Activated gamma-delta T cell treated with anti-CD3 and anti-CD28 coated beads, Interleukin-2, amount 50 U/mL, for 16 hours (primary cell): Measurements from ENCODE around the gene GTPBP6.
"Not testable (repeated sequence)": the region's sequence is repeated elsewhere in the genome, so short reads cannot be mapped to it uniquely, and the experiment has no call there.

Experiments used
- DNase-seq: peaks from one replicate; pipeline ENCODE4 v3.0.0-alpha.2; 2020; ENCODE audit warnings: low read depth

Gene GTPBP6

DNA sequence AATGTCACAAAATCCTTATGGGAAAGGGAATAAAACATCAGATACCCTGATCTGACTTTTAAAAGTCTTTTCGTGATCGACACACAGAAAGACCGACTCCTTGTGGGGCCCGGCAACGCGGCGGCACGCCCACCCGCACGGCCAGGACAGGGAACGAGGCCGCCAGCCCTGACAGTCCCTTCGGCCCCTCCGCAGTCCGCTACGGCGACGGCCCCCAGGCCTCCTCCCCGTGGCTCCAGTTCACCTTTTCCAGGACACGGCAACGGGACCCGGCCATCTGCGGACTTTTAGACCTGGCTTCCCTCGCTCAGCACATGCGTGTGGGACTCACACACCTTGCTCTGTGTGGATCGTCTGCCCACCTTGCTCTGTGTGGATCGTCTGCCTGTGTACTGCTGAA lies 33.6 kb upstream of the GTPBP6 start:
- no peak for DNase-seq

DNA sequence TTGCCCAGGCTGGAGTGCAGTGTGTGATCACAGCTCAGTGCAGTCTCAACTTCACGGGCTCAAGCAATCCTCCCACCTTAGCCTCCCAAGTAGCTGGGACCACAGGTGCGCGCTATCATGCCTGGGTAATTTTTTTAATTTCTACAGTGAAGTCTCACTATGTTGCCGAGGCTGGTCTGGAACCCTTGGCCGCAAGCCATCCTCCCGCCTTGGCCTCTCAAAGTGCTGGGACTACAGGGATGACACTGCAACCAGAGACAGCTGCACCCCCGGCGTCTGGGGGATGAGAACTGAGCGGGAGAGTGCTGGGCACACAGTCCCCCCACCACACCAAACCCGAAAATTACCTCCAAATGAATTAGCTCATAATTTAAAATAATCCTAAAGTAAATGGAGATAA lies 33.1 kb upstream of the GTPBP6 start:
- DNase-seq, result no peak

DNA sequence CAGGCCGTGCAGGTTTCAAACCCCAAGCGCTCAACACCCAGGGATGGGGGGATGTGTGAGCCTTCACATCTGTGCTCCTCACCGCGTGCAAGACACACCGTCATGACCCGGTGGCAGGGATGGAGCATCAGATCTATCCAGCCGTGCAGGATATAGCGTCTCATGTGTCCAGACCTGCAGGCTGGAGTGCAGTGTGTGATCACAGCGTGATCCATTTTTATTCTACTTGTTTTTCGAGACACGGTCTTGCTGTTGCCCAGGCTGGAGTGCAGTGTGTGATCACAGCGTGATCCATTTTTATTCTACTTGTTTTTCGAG lies 32.7 kb upstream of the GTPBP6 start:
- DNase-seq, result not testable (repeated sequence)

DNA sequence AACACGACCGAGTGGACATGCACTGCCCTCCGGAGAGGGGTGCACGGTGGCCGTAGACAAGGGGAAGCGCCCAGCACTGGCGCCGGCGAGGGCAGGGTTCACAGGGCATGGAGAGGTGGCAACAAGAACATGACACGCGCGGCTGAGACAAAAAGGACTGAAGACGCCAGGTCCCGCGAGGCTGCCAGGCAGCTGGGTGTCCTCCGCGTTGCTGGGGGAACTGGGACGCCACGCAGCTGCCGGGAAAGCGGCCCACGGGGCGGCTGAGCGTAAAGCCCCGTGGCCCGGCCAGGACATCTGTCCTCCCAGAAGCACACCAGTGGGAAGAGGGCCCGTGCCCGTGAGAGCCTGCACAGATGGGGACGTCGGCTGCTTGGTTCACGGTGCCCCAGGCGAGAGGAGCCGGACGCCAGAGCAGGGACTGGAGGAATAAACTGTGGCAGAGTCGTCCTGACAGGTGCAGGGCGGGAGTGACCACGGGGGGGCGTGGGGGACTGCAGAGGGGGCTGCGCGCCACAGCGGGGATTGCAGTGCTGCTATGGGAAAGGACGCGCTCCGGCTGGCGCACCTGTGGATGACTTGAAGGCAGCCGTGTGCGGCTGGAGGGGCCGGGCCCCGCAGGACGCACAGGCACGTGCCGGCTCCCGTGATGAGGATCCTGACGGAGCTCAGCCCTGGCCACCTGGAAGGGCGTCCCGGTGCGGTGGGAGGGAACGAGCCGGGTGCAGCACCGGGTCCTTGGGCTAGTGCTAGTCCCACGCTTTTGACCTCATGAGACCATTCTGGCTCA lies 32.1 kb upstream of the GTPBP6 start:
- no peak for DNase-seq

DNA sequence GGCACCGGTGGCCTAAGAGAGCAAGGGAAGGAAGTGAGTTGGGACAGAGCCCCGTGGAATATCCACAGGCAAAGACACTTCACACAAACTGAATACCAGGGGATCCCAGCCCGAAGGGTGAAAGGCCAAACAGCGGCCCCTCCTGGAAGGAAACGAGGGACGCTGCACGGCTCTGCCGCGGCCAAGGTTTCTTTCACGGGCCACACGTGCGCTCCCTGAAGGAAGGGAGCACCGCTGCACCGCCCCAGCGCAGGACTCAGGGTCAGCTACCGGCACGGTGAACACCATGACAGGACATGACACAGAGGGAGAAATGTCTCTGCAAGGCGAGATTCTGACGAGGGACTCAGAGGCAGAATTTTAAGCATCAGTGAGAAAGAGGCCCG lies 31.5 kb upstream of the GTPBP6 start:
- no peak for DNase-seq

DNA sequence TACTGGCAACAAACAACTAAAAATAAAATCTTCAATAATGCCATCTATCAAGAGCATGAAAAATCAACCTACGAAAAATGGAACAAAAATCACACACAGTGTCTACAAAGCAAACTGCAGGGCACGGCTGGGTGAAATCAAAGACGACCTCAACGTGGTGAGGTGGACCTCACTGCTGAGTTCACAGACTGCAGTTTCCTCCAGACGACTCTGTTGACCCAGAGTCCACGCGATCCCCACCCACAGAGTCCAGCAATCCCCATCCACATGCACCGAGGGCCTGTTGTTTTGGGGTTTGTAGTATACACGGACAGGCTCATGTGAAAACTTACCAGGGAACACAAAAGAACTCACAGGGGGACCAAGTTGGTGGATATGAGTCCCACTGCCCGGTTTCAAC lies 31.1 kb upstream of the GTPBP6 start:
- DNase-seq, result no peak

DNA sequence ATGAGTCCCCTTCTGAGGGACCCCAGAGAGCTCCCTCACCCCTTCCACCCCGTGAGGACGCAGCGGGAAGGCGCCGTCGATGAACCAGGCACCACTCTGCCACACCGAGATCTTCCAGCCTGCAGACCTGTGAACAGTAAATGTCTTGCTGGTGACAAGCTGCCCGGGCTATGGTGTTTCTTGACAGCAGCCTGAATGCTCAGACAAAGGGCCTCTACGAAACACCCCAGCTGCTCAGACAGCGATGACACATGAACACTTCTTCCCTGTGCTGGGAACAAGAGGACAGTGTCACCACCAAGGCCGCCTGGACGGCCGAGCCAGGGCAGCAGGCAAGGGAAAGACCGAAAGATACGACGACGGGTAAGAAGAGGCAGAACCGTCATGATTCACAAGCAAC lies 30.6 kb upstream of the GTPBP6 start:
- no peak for DNase-seq

DNA sequence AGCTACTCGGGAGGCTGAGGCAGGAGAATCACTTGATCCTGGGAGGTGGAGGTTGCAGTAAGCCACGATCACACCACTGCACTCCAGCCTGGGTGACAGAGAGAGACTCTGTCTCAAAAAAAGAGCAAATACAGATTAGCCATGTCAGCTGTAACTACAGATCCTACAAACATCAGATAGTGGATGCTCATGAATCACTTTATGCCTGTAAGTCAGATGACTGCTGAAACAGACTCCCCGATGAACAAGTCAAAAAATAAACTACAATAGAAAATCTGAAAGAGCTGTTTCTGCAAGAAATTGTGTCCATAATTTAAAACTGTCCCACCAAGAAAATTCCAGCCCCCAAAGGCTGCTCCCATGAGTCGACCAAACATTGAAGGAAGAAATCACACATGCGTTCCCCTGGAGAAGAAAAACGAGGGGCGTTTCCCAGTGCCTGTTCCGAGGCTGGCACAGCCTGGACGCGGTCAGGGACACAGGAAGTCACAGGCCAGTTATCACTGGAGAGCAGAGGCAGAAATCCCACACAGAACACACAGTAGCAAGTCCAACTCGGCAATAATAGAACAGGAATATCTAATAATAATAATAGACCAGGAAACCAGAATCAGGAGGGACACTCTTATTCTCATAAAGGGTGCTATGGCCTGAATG lies 30.0 kb upstream of the GTPBP6 start:
- DNase-seq, result no peak

DNA sequence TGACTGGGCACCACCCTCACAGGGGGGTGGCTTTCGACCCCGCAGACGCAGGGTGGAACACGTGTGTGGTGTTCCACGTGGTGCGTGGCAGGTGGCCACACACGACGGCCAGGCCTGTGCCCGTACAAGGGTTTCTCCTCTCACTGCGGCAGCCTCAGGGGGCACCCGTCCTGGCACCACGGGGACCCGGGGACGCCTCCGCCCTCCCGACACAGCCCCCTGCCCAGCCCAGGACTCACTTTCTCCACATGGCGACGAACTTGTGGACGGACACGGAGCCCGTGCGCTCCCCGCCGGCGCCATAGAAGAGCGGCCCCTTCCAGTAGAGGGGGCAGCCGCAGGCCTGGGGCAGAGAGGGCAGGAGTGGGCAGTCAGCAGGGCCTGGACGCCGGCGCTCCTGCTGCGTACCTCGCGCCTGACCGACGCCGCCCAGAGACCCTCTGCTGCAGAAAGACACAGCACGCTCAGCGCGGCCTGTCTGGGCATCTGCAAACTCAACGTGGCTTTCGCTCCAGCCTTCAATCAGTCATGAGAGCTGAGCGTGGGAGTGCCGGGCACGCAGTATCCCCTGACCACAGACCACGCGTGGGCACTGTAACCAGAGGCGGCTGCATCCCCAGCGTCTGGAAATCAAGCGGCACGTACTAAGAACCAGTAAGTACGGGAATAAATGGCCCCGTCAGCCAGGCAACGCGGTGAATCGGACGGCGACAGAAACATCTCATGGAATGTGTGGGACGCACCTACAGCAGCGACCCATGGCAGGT lies 28.9 kb upstream of the GTPBP6 start:
- DNase-seq, result no peak

DNA sequence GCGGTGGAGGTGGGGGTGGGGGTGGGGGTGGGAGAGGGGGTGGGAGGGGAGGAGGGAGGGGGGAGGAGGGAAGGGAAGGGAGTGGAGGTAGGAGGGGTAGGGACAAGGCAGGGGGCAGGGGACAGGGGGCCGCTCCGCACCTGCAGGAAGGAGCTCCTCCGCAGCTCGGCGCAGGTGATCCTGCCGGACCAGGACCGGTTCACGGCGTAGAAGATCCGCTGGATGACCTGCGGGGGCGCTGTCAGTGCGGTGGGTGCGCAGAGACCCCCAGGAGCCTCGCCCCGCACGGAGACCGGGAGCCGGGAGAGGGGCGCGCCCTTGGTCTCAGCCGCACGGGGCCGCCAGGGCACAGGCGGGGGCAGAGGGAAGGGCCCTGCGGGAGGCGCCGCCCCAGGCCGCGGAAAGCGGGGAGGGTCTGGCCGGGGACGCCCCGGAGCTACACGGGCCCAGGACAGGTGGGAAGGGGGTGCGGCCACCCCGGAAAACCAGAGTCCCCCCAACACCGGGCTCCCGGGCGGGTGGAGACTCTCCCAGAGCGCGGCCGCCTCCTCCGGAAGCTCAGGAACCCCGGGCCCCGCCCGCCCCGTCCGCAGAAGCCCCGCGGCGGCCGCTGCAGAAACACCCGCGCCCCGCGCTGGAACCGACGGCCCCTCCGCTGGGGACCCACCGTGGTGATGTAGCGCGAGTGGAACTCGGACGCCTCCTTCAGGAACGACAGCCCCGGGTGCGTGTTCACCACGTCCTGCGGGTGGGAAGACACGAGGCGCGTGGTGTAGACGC lies 27.6 kb upstream of the GTPBP6 start:
- DNase-seq, result no peak

DNA sequence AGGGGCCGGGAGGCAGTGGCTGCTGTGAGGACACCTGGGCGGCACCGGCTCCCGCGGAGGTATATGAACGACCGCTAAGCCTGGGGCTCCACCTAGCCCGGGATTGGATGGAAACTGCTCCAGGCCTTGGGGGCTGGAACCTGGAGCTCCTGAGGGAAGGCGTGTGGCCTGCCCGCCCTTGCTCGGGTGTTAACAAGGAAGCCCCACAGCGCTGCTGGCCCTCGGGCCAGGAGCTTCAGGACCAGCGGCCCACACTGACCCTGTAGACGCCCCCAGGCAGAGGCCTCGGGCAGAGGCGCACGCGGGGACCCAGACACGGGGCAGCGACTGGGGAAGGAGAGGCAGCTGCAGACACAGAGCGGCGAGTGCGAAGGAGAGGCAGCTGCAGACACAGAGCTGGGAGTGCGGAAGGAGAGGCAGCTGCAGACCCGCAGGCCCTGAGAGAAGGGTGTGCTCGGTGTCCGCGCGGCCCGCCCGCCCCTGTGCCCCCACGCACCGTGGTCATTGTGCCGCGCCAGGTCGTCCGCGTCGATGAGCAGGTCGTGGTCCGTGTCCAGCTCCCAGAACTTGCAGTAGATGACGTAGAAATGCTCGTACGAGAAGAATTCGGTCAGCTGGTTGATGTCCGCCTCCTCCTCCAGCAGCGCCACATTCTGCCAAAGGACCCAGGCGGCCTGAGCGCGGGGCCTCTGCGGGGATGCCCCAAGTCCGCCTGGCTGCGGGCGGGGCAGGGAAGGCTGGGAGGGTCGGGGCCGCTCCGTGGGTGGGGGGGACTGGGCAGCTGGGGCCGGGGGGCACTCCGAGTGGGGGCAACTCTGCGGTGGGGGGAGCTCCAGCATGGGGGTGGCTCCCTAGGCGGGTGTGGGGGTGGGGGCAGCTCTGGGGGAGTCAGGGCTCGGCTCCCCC lies 26.7 kb upstream of the GTPBP6 start:
- no peak for DNase-seq

DNA sequence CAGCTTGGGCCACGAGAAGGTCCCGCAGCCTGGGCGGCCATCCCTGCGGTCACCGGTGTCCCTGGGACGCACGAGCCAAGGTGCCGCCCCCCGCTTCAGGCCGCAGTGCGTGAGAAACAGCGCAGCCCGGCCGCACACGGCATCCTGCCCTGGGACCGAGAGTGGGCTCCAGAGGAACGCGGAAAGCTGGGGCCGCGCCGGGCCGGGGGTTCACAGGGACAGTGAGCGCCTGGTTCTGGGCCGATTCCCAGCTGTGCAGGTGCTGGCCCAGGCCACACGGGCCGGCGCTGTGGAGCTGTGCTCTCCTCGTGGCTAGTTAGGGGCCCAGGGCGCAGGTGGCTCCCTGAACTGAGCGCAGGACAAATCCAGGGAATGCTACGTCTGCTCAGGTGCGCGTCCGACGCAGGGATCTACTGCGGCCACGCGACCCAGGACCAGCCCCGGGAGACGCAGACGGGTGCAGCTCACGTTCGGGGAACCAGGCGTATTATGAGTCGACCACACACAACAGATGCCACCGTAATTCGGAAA lies 25.8 kb upstream of the GTPBP6 start:
- no peak for DNase-seq

DNA sequence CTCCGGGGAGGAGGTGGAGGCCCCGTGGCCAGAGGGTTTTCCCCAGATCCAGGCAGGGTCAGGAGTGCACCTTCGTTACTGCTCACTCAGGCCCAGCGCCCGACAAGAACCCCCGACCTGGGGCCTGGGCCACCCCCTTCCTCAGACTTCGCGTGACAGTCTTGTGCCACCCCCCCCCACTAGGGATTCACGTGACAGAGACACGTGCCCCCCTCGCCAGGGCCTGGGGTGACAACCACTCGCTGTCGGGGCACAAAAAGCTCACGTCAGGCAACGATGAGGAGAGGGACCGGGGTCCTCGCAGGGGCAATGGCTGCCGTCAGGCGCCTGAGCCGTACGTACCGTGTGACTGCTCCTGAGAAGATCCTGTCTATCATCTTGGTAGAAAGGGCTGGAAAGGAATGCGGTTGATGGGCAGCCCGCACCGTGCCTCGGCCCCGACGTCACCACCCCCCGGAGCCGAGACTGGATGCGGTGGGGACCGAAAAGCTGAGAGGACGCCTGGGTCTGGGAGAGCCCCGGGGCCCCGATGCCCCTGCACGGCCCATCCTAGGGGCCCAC lies 23.0 kb upstream of the GTPBP6 start:
- no peak for DNase-seq

DNA sequence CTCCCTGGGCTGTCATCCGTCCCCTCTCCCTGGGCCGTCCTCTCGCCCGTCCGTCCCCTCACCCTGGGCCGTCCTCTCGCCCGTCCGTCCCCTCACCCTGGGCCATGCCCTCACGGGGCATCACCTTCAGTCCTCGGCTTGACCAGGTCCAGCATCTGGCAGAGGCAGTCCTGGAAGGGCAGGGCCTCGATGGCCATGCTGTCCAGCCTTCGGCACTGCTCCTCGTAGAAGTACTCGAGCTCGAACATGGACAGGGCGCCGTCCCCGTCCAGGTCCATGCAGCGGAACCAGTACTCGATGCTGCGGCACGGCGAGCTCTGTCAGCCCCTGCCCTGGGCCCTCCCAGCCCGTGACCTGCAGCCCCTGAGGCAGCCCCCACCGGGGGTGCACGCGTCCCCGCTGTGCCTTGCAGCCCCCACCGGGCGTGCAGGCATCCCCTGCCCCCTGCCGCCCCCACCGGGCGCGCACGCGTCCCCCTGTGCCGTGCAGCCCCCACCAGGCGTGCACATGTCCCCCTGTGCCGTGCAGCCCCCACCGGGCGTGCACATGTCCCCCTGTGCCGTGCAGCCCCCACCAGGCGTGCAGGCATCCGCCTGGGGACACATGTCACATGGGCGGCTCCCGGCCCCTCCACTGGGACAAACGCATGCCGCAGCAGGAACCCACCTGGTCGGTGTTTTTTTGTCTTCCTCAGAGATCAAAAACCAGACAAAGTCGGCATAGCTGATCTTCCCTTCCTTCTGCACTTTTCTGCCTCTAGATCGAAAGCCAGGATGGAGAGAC lies 22.2 kb upstream of the GTPBP6 start:
- no peak for DNase-seq

DNA sequence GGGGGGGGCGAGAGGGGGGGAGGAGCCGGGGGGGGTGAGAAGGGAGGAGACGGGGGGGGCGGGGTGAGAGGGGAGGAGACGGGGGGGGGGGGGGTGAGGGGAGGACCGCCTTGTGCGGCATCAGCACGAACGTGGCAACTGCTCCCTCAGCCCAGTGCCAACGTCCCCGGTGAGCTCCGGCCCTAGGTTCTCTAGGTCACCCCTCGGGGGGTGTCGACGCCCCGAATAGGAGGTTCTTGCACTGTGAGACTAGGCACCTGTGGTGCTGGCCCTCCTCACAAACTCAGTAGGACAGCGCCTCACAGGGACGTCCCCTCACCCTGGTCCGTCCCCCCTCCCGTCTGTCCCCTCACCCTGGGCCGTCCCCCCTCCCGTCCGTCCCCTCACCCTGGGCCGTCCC lies 21.5 kb upstream of the GTPBP6 start:
- no peak for DNase-seq

DNA sequence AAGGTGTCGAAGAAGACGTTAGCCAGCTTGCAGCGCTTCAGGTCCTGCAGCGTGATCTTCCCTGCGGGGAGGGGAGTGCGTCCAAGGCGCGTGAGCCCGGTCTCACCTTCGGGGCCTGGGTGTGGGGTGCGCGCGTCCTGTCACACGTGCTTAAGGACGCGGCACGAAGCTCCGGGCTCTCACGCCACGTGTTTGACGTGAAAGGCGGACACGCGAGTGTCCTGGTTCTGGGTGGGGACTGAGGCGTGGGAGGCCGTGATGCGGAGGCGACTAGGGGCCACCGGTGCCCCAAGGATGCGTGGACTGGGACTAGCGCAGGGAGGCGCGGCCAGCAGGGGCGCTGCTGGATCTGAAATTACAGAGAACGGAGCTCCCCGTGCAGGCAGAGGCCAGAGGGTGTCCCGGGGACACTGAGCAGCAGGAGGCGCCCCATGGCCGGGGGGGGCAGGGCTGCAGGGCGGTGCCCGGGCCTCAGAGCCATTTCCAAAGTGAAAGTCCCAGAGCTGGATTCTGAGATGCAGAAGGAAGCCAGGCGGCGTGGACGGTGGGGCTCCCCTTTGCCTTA lies 20.3 kb upstream of the GTPBP6 start:
- no peak for DNase-seq

DNA sequence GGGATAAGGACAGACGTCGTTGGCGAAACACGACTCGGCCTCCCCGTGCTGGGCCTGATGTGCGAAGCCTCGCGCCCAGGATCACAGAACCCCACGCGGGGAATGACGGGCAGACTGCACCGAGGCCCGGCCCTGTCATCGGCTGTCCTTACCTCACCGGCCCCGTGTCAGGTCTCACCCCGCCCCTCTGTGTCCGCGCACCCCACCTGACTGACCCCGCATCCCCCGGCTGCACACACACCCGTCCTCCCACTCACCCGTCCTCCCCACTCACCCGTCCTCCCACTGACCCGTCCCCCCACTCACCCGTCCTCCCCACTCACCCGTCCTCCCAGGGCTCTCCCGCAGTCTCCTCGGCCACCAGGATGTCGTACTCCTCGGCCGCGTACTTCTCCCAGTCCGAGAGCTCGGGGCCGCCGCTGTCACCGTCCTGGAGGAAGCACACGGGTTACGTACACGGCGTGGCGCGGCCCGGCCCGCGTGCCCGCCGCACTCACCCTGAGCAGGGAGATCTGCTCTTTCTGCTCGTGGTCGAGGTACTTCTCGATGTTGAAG lies 19.8 kb upstream of the GTPBP6 start:
- no peak for DNase-seq

DNA sequence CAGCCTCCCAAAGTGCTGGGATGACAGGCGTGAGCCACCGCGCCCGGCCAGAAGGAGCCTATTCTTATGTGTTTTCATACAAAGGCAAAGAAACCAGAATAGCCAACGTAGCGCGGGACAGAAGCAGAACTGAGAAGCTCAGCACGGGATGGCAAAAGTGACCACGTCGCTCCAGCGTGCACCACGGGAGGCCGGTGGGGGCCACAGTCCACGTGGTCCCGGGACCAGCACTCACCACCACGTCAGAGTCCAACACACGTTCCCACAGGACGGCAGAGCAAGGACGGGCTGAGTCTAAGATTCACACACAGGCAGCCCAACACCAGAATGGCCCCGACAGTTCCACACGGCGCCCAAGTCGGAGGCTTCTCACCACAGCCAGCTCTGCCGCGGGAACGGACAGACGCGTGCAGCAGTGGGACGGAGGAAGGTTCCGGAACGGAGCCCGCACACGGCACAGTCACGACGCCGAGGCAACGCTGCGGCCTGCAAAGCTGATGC lies 18.8 kb upstream of the GTPBP6 start:
- no peak for DNase-seq

DNA sequence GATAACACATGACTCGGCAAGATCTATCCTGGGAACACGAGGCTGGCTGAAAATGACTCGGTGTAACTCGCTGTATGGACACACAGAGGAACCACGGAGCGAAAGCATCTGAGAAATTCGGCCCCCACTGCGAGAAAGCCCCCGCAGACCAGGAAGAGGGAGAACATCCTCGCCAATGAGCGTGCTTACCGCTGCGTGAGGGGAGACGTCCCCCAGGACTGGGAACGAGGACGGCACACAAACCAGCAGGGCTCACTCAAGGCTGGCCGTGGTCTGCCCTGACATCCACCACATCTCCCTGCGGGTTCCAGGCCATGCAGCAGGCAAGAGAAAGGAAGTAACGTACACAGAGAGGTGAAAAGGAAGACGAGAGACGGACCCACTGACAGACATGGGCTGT lies 17.6 kb upstream of the GTPBP6 start:
- no peak for DNase-seq
